ENCODE data around the gene TTC21A.

Gene TTC21A

GRCh38 chr3:39180546-39181346 is 73.3 kb downstream of the TTC21A start:
- peak; percentile 94 for DNase-seq

DNA sequence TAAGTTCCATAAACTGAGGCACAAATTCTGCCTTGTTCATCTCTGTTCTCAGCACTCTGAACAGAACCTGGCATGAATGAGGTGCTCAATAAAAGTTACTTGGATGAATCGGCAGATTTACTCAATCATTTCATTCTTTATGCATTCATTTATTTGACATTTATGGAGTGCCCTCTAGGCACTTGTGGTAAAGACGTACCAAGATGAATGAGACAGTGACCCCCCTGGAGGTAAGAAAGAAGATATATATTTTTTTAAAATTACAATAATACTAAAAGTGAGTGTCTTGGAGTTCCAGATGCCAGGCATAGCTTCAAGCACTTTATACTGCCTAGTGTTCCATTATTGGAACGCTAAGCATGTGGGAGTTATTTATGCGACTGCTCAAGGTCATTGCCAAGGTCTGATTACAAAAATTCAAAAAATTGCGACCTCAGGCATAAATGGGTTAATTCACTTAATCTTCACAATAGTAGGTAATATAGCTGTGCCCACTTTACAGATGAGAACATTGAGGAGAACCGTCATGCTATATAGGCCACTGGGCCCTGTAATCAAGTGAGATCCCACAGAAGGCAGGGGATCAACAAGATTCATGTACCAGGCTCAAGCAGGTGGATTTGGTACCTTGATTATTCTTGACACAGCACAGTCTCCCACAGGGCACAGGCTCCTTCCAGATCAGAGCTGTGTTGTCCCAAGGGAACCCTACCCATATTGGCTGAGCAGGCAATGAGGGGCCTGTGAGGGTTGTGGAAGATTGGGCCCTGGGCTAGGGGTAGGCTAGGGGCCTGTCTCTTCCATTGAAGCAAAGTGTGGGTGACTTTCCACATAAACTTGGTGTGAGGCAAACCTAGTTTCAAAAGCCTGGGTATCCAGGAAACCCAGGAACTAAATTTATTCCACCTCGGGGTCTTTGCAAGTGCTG is 74.2 kb downstream of the TTC21A start:
- DNase-seq, result no peak

- DNase-seq, result no peak
These were observed 76.0 kb downstream of the TTC21A start for GRCh38 chr3:39183211-39184080.

GRCh38 chr3:39184081-39184967 is 76.8 kb downstream of the TTC21A start:
- no peak for DNase-seq

DNA sequence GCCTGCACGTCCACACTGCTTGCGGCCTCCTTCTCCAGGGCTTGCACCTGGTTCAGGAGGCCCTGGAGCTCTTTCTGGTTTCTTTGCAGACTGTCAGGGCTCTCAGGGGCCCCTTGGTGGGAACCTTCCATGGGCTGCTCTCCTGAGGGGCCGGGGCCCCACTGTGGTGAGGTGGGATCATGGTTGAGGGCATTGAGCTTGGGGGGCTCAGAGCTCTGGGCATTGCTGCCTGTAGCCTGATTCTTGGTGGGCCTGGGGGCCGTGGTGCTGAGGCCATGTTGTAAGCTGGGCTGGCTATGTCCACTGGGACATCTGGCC is 77.4 kb downstream of the TTC21A start:
- DNase-seq, result no peak

- no peak for DNase-seq
These were observed 78.0 kb downstream of the TTC21A start for GRCh38 chr3:39185326-39185958.

DNA sequence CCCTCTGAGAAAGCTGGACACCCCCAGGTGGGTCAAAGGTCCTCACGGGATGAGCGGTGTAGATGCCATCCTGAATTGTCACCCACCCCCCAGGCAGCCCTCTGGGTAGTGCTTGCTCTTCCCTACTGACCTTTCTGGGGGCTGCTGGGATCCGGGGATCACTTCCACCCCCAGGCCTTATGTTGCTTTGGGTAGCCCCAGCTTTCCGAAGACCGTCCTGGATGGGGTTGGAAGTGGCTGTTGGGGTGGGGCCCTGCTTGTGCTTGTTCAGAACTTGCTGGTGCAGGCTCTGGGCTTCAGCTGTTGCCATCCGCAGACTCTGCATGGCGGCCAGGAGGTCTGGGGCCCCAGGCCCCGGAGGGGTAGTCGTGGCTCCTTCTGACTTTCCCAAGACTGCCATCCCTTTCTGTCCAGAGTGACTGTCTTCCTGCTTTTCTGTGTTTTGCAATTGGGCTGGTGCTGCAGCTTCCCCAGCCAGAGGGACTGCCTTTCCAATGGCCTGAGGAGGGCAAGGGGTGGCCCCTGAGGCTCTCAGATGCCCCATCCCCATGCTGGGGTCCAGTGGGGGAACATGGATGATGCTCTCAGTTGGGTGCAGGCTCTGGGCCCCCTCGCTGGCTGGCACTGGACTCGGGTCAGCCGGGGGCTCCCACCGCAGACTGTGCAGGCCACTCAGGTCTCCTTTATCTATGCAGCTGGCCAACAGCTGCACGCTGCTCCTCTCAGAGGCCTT is 78.6 kb downstream of the TTC21A start:
- DNase-seq, result no peak

- DNase-seq, result no peak
These were observed 79.2 kb downstream of the TTC21A start for GRCh38 chr3:39186692-39187151.

DNA sequence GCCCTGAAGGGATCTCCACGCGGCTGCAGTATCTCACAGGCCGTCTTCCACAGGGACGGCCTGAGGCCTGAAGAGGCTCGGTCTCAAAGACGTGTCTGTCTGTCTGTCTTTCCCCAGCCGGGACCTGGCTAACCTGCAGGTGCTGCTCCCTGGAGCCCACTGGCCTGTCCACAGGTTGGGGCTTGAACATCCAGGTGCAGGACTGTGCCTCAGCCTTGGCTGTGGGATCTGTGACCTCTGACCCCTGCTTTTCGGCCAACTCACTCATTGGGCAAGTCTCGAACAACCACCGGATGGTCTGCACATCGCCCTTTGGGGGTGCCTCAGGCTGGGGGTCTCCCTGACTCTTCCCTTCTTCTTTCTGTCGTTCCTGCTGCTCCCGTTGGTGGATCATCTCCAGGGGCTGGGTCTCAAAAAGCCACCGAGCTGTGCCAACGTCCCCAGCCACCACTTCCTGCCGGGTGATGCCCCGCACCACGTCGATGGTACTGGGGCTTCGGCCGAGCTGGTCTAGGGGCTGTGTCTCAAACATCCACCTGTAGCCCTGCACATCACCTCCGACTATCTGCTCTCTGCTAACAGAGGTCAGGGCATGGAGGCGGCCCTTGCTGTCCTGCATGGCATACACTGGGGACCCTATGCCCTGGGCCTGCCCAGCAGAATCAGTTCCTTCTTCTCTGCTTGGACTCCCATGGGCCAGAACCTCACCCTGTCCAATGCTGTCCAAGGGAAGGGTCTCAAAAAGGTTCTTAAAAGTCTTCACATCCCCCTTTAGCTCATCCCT is 80.1 kb downstream of the TTC21A start:
- no peak for DNase-seq
